Dermis microvascular lymphatic vessel endothelial cell (primary cell): Measurements from ENCODE around the gene NME2. TPM values are rescaled to one million over a fixed set of nuclear protein-coding genes. Genes with fewer than 3 reads are reported as not detected.

Source experiments
- DNase-seq, 2 donors: peaks; one replicate each; pipeline versions ENCODE4 v3.0.0 to v3.0.0-alpha.2; 2010; ENCODE audit warnings: low read depth in 2 of 2
- total RNA-seq: library from RNA; depleted of rRNA; stranded (reverse); fragments of >200 nt; gene quantifications from 2 replicates; pipeline ENCODE4 v1.2.1, GENCODE V29; 2014

The NME2 gene
- total RNA-seq, 1 donor from 2014 or later, result 711 TPM

- DNase-seq, result no peak
These were observed 34.6 kb downstream of the NME2 start for GRCh38 chr17:51200846-51201245.

- no peak for DNase-seq
These were observed 37.6 kb downstream of the NME2 start for GRCh38 chr17:51203838-51204237.

- DNase-seq, result peak in 1 of 2 donors; percentile 77
These were observed 48.7 kb downstream of the NME2 start for GRCh38 chr17:51214920-51215319.

- DNase-seq, result no peak
These were observed 51.7 kb downstream of the NME2 start for GRCh38 chr17:51217946-51218345.

- no peak for DNase-seq
These were observed 55.1 kb downstream of the NME2 start for GRCh38 chr17:51221322-51221721.

Other genes with a start within 250 kb of the NME2 start
- 90.5 and 104 TPM in 2 replicates for gene SPAG9, start 45.5 kb upstream of the NME2 start, total RNA-seq
- gene NME1, start 12.9 kb upstream of the NME2 start, total RNA-seq, result 89.8 and 208 TPM in 2 replicates
- 9.1 and 11.4 TPM in 2 replicates for gene MBTD1, start 93.6 kb downstream of the NME2 start, total RNA-seq
- gene UTP18, start 94.1 kb downstream of the NME2 start, total RNA-seq, result 22.3 and 32.3 TPM in 2 replicates